ENCODE measurements around the gene SEC24D.

The SEC24D gene

DNA sequence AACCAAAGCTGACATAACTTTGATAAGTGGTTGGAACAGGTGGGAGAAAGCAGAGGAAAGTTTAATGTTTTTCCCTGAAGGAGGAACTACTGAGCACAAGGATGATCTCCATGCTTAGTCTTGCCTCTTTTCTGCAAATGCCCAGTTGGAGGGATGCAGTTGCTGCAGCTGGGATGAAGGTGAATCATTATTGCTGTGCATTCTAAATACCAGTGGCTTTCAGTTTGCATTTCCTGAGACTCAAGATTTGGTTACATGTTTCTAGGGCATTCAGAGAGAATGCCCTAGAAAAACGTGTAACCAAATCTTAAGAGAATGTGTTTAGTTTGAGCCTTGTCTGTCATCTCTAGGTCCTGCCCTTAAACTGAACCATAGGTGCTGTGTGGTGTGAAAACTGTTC is 108.6 kb downstream of the SEC24D start:
- DNase-seq (ENCODE audit: low spot score) = no peak
- no peak for FAIRE-seq

- FAIRE-seq (no peak), DNase-seq (ENCODE audit: low spot score) (no peak)
Observed at GRCh38 chr4:118723369-118723768, 112.6 kb downstream of the SEC24D start.

GRCh38 chr4:118721752-118722151 is 114.2 kb downstream of the SEC24D start:
- DNase-seq (ENCODE audit: low spot score) = no peak
- no peak for FAIRE-seq

DNA sequence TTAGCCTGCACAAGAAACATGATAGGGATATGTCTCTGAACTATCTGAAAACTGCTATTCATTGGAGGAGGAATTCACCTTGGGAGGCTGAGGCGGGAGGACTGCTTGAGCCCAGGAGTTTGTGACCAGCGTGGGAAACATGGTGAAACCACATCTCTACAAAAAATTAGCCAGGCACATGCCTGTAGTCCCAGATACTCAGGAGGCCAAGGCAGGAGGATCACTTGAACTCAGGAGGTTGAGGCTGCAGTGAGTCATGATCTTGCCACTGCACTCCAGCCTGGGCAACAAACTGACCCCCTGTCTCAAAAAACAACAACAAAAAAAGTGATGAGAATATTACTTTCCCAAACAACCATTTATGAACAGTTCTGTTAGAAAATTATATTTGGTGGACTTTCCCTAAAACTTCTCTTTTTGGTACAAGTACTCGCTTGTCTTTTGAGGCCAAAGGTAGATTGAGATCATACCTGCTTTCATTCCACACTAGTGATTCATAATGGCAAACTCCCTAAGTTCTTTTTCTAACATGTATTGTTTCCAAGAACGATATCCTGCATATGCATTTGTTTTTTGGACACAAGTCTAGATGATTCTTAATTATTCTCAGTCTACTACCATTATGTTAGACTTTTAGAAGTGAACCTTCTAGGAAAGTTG is 117.3 kb downstream of the SEC24D start:
- FAIRE-seq (no peak), DNase-seq (ENCODE audit: low spot score) (no peak)

GRCh38 chr4:118716304-118716703 is 119.6 kb downstream of the SEC24D start:
- FAIRE-seq = no peak
- no peak for DNase-seq (ENCODE audit: low spot score)

GRCh38 chr4:118714682-118715081 is 121.2 kb downstream of the SEC24D start:
- no peak for FAIRE-seq

GRCh38 chr4:118712872-118713271 is 123.1 kb downstream of the SEC24D start:
- FAIRE-seq = no peak

More at GRCh38 chr4:118714682-118715081, 121.2 kb downstream of the SEC24D start:
- DNase-seq (ENCODE audit: low spot score) = no peak

DNA sequence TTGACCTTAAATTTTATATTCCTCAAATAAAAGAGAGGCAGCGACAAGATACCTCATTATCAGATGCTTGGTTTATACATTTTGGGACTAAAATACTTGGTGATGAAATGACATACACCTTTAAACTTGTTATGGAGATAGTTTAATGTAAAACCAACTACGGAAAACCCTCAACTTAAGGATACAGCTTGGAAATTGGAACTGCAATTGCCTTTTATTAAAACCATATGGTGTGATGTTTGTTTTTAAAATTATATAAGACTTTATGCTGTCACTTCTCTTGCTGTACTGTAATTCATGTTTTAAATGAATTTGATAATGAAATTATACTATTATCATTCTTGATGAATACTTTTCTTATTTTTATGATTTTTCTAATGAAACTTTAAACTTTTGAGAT is 124.9 kb downstream of the SEC24D start:
- FAIRE-seq (no peak), DNase-seq (ENCODE audit: low spot score) (no peak)

More at GRCh38 chr4:118712872-118713271, 123.1 kb downstream of the SEC24D start:
- DNase-seq (ENCODE audit: low spot score) = peak; percentile 38

DNA sequence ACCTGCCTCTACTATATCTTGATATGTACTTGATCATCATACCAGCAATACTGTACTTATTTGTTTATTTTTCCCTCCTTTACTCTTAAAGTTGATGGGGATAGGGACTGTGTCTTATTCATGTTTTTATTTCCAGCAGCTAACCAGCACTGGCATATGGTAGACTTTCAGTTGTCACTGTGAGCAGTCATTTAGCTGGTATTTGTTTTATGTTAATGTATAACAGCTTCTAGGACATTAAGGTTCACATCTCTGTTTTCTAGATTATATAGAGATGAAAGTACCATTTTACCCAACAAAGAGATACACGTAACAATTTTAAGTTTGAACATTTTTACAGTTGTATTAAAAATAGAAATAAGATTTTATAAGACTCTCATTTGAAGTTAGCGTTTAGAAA is 132.8 kb downstream of the SEC24D start:
- FAIRE-seq (no peak), DNase-seq (ENCODE audit: low spot score) (no peak)

GRCh38 chr4:118684873-118685811 is 150.8 kb downstream of the SEC24D start, which contains the start of gene METTL14:
METTL14 (plus strand) TSS chr4:118685392; CDS start chr4:118685535, 143 bp downstream.
- DNase-seq (ENCODE audit: low spot score) (peak; percentile 75), FAIRE-seq (peak; percentile 12)

DNA sequence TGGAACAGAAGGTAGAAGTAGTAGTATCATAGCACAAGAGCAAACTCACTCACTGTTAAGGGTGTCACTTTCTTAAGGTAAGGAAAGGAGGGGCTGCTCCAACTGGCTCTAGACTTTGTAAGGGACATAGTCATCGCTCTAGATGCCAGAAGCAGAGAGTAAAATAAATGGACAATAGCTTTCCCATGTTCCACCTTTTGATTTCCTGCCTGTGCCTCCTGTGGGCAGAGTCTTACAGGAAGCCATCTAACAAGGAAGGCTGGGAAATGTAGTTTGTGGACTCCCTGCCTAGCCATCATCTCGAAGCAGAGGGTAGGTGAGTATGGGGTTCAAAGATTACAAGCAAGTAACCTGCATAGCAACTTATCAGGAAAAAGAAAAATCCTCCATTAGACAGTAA is 152.4 kb downstream of the SEC24D start:
- no peak for FAIRE-seq
- DNase-seq (ENCODE audit: low spot score) = no peak

- DNase-seq (ENCODE audit: low spot score) (no peak), FAIRE-seq (no peak)
Observed at GRCh38 chr4:118682928-118683327, 153.0 kb downstream of the SEC24D start.

DNA sequence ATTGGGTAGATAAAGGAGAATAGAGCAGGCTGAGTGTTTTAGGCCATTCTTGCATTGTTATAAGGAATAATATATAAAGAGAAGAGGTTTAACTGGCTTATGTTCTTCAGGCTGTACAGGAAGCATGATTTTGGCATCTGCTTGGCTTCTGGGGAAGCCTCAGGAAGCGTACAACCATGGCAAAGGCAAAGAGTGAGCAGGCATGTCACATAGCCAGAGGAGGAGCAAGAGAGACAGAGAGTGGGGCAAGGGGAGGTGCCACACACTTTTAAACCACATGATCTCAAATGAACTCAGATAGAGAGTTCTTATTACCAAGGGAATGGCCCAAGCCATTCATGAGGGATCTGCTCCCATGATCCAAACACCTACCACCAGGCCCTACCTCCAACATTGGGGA is 155.1 kb downstream of the SEC24D start:
- FAIRE-seq (no peak), DNase-seq (ENCODE audit: low spot score) (no peak)

GRCh38 chr4:118676128-118676527 is 159.8 kb downstream of the SEC24D start:
- DNase-seq (ENCODE audit: low spot score) = no peak
- FAIRE-seq = no peak

Data from RCC 7860 (cell line).